ENCODE measurements around the gene FAM163B.

The FAM163B gene

GRCh38 chr9:133576031-133576874 is 32.9 kb downstream of the FAM163B start:
- Histone ChIP-seq H3K9me2 (replicated peaks; ENCODE audit: insufficient read depth, low read length) (no peaks in the 10 kb centered on the region), H3K79me2 (ENCODE audit: low read length) (no peaks in the 10 kb centered on the region), H3K9ac (ENCODE audit: low read length) (no peak overlapping the region), H3K4me3 (ENCODE audit: low read length) (no peak overlapping the region), H3F3A (ENCODE audit: insufficient read depth, low read length) (no peaks in the 10 kb centered on the region), H3K27me3 (replicated peaks; ENCODE audit: insufficient read depth, low read length) (peaks cover 95% of the 10 kb centered on the region), H2AFZ (ENCODE audit: low read length) (no peak overlapping the region), H4K20me1 (ENCODE audit: insufficient read depth, low read length) (no peaks in the 10 kb centered on the region), H3K4me1 (ENCODE audit: low read length) (no peaks in the 10 kb centered on the region), H3K27ac (ENCODE audit: low read length) (no peak overlapping the region), H3K36me3 (replicated peaks; ENCODE audit: insufficient read depth, low read length) (no peaks in the 10 kb centered on the region), H3K4me2 (ENCODE audit: low read depth, low read length) (no peak overlapping the region; the same call in 1 of the 2 replicates), H3K9me3 (replicated peaks; ENCODE audit: insufficient read depth, low read length) (no peaks in the 10 kb centered on the region)
- no peak for DNase-seq
- TF ChIP-seq EZH2 (optimal IDR thresholded peaks at IDR 0.05; ENCODE audit: low read depth, low read length) (no peak), EZH2phosphoT487 (IDR thresholded peaks at IDR 0.05; ENCODE audit: low read length) (no peak), CTCF (IDR thresholded peaks at IDR 0.05; ENCODE audit: low read length) (no peak)

GRCh38 chr9:133575186-133576030 is 33.8 kb downstream of the FAM163B start:
- H2AFZ ChIP-seq (ENCODE audit: low read length), result no peak overlapping the region
- H3K9me3 ChIP-seq (replicated peaks; ENCODE audit: insufficient read depth, low read length), result no peaks in the 10 kb centered on the region
- no peak overlapping the region for H3K4me3 ChIP-seq (ENCODE audit: low read length)
- no peaks in the 10 kb centered on the region for H3K36me3 ChIP-seq (replicated peaks; ENCODE audit: insufficient read depth, low read length)
- DNase-seq, result no peak
- no peak overlapping the region for H3K27ac ChIP-seq (ENCODE audit: low read length)
- no peaks in the 10 kb centered on the region for H3K4me1 ChIP-seq (ENCODE audit: low read length)
- H4K20me1 ChIP-seq (ENCODE audit: insufficient read depth, low read length), result no peaks in the 10 kb centered on the region
- no peak overlapping the region for H3K4me2 ChIP-seq (ENCODE audit: low read depth, low read length)
- no peak for TF ChIP-seq EZH2 (optimal IDR thresholded peaks at IDR 0.05; ENCODE audit: low read depth, low read length)
- no peak for TF ChIP-seq EZH2phosphoT487 (IDR thresholded peaks at IDR 0.05; ENCODE audit: low read length)
- no peak for TF ChIP-seq CTCF (IDR thresholded peaks at IDR 0.05; ENCODE audit: low read length)
- H3K79me2 ChIP-seq (ENCODE audit: low read length), result no peaks in the 10 kb centered on the region
- no peaks in the 10 kb centered on the region for H3F3A ChIP-seq (ENCODE audit: insufficient read depth, low read length)
- no peak overlapping the region for H3K9ac ChIP-seq (ENCODE audit: low read length)
- no peaks in the 10 kb centered on the region for H3K9me2 ChIP-seq (replicated peaks; ENCODE audit: insufficient read depth, low read length)
- H3K27me3 ChIP-seq (replicated peaks; ENCODE audit: insufficient read depth, low read length), result peaks cover 95% of the 10 kb centered on the region

- Histone ChIP-seq H3K4me3 (ENCODE audit: low read length) (no peak overlapping the region), H2AFZ (ENCODE audit: low read length) (no peak overlapping the region), H3K9me3 (replicated peaks; ENCODE audit: insufficient read depth, low read length) (no peaks in the 10 kb centered on the region), H3F3A (ENCODE audit: insufficient read depth, low read length) (no peaks in the 10 kb centered on the region), H3K79me2 (ENCODE audit: low read length) (no peaks in the 10 kb centered on the region), H4K20me1 (ENCODE audit: insufficient read depth, low read length) (no peaks in the 10 kb centered on the region), H3K9ac (ENCODE audit: low read length) (no peak overlapping the region), H3K27me3 (replicated peaks; ENCODE audit: insufficient read depth, low read length) (peaks cover 95% of the 10 kb centered on the region), H3K27ac (ENCODE audit: low read length) (no peak overlapping the region), H3K4me2 (ENCODE audit: low read depth, low read length) (no peak overlapping the region), H3K9me2 (replicated peaks; ENCODE audit: insufficient read depth, low read length) (no peaks in the 10 kb centered on the region), H3K4me1 (ENCODE audit: low read length) (no peaks in the 10 kb centered on the region), H3K36me3 (replicated peaks; ENCODE audit: insufficient read depth, low read length) (no peaks in the 10 kb centered on the region)
- TF ChIP-seq EZH2 (optimal IDR thresholded peaks at IDR 0.05; ENCODE audit: low read depth, low read length), result no peak
- no peak for TF ChIP-seq CTCF (IDR thresholded peaks at IDR 0.05; ENCODE audit: low read length)
- no peak for TF ChIP-seq EZH2phosphoT487 (IDR thresholded peaks at IDR 0.05; ENCODE audit: low read length)
- no peak for DNase-seq
Measured at GRCh38 chr9:133574771-133575170, 34.4 kb downstream of the FAM163B start.

All from MM.1S (cell line).